ENCODE results near the gene RCL1.

Gene RCL1

DNA sequence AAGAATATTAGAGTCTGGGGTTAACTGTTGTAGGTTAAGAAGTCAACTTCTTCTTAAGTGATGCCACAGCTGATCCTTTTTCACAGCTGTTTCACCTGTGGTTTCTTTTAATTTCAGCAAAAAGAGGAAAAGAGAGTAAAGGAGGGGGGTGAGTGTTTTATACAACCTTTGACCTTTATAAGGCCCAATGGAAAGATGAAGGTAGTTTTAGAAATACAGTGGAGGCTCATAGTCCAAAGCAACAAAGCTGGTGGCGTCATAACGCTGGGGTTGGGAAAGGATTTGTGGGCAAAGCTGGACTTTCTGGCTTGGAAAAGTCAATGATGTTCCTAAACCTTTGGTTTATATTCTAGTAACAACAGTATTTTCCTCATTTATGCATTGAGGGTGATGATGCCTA, 49.5 kb downstream of the RCL1 start:
- TF ChIP-seq RARB (CRISPR knock-in tag; IDR thresholded peaks at IDR 0.05) (no peak), ESRRG (CRISPR knock-in tag; IDR thresholded peaks at IDR 0.05) (no peak), BACH2 (CRISPR knock-in tag; IDR thresholded peaks at IDR 0.05; ENCODE audit: borderline replicate concordance) (no peak), ZNF8 (CRISPR knock-in tag; IDR thresholded peaks at IDR 0.05) (no peak), CSRNP3 (CRISPR knock-in tag; IDR thresholded peaks at IDR 0.05) (no peak), OSR1 (CRISPR knock-in tag; IDR thresholded peaks at IDR 0.05) (no peak), TOX (CRISPR knock-in tag; IDR thresholded peaks at IDR 0.05; ENCODE audit: borderline replicate concordance) (no peak)
- TF ChIP-seq, protein P1, sequence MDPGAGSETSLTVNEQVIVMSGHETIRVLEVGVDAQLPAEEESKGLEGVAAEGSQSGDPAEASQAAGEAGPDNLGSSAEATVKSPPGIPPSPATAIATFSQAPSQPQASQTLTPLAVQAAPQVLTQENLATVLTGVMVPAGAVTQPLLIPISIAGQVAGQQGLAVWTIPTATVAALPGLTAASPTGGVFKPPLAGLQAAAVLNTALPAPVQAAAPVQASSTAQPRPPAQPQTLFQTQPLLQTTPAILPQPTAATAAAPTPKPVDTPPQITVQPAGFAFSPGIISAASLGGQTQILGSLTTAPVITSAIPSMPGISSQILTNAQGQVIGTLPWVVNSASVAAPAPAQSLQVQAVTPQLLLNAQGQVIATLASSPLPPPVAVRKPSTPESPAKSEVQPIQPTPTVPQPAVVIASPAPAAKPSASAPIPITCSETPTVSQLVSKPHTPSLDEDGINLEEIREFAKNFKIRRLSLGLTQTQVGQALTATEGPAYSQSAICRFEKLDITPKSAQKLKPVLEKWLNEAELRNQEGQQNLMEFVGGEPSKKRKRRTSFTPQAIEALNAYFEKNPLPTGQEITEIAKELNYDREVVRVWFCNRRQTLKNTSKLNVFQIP (CRISPR knock-in tag; IDR thresholded peaks at IDR 0.05; ENCODE audit: borderline replicate concordance, low read depth): no peak
- ATAC-seq: no peak

GRCh38 chr9:4842734-4843133, 50.0 kb downstream of the RCL1 start:
- TF ChIP-seq SNAI2 (CRISPR knock-in tag; IDR thresholded peaks at IDR 0.05) (no peak), OSR1 (CRISPR knock-in tag; IDR thresholded peaks at IDR 0.05) (no peak), ZNF8 (CRISPR knock-in tag; IDR thresholded peaks at IDR 0.05) (no peak), ISL1 (CRISPR knock-in tag; IDR thresholded peaks at IDR 0.05) (no peak), ZNF70 (CRISPR knock-in tag; IDR thresholded peaks at IDR 0.05) (no peak), TCF4 (CRISPR knock-in tag; IDR thresholded peaks at IDR 0.05; ENCODE audit: borderline replicate concordance) (no peak)
- TF ChIP-seq, protein P2, sequence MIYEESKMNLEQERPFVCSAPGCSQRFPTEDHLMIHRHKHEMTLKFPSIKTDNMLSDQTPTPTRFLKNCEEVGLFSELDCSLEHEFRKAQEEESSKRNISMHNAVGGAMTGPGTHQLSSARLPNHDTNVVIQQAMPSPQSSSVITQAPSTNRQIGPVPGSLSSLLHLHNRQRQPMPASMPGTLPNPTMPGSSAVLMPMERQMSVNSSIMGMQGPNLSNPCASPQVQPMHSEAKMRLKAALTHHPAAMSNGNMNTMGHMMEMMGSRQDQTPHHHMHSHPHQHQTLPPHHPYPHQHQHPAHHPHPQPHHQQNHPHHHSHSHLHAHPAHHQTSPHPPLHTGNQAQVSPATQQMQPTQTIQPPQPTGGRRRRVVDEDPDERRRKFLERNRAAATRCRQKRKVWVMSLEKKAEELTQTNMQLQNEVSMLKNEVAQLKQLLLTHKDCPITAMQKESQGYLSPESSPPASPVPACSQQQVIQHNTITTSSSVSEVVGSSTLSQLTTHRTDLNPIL (CRISPR knock-in tag; IDR thresholded peaks at IDR 0.05; ENCODE audit: low read depth): no peak
- ATAC-seq: no peak

GRCh38 chr9:4844056-4844838, 51.5 kb downstream of the RCL1 start:
- no peak for ATAC-seq
- no peak for TF ChIP-seq TOX (CRISPR knock-in tag; IDR thresholded peaks at IDR 0.05; ENCODE audit: borderline replicate concordance)
- TF ChIP-seq OSR1 (CRISPR knock-in tag; IDR thresholded peaks at IDR 0.05): no peak
- no peak for TF ChIP-seq RARB (CRISPR knock-in tag; IDR thresholded peaks at IDR 0.05)
- TF ChIP-seq ZNF70 (CRISPR knock-in tag; IDR thresholded peaks at IDR 0.05): no peak
- TF ChIP-seq, protein P2 (CRISPR knock-in tag; IDR thresholded peaks at IDR 0.05; ENCODE audit: low read depth): no peak

DNA sequence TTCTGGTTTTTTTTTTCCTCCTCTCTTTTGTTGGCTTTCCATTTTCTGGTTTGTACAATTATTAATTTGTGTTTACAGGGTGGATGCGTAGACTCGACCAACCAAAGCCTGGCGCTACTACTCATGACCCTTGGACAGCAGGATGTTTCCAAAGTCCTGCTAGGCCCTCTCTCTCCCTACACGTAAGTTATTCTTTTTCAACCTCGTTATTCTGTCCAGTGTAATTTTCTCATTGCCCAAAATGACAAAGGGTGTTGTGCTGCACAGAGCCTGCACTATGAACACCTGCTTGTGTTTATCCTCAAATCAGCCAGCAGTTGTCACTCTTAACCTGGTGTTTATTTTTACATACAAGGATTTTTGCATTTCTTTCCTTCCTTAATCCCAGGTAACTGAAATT, 56.6 kb downstream of the RCL1 start:
- TF ChIP-seq ZC3H10 (CRISPR knock-in tag; IDR thresholded peaks at IDR 0.05): no peak
- TF ChIP-seq, protein P2 (CRISPR knock-in tag; IDR thresholded peaks at IDR 0.05; ENCODE audit: low read depth): no peak
- no peak for TF ChIP-seq ARNTL (CRISPR knock-in tag; IDR thresholded peaks at IDR 0.05; ENCODE audit: borderline replicate concordance, low read depth)
- TF ChIP-seq ZNF70 (CRISPR knock-in tag; IDR thresholded peaks at IDR 0.05): no peak
- TF ChIP-seq RARB (CRISPR knock-in tag; IDR thresholded peaks at IDR 0.05): no peak
- no peak for TF ChIP-seq ESRRG (CRISPR knock-in tag; IDR thresholded peaks at IDR 0.05)
- no peak for TF ChIP-seq SNAI2 (CRISPR knock-in tag; IDR thresholded peaks at IDR 0.05)
- TF ChIP-seq ISL1 (CRISPR knock-in tag; IDR thresholded peaks at IDR 0.05): no peak
- no peak for TF ChIP-seq CSDC2 (CRISPR knock-in tag; IDR thresholded peaks at IDR 0.05)
- TF ChIP-seq, protein P3, sequence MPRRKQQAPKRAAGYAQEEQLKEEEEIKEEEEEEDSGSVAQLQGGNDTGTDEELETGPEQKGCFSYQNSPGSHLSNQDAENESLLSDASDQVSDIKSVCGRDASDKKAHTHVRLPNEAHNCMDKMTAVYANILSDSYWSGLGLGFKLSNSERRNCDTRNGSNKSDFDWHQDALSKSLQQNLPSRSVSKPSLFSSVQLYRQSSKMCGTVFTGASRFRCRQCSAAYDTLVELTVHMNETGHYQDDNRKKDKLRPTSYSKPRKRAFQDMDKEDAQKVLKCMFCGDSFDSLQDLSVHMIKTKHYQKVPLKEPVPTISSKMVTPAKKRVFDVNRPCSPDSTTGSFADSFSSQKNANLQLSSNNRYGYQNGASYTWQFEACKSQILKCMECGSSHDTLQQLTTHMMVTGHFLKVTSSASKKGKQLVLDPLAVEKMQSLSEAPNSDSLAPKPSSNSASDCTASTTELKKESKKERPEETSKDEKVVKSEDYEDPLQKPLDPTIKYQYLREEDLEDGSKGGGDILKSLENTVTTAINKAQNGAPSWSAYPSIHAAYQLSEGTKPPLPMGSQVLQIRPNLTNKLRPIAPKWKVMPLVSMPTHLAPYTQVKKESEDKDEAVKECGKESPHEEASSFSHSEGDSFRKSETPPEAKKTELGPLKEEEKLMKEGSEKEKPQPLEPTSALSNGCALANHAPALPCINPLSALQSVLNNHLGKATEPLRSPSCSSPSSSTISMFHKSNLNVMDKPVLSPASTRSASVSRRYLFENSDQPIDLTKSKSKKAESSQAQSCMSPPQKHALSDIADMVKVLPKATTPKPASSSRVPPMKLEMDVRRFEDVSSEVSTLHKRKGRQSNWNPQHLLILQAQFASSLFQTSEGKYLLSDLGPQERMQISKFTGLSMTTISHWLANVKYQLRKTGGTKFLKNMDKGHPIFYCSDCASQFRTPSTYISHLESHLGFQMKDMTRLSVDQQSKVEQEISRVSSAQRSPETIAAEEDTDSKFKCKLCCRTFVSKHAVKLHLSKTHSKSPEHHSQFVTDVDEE (CRISPR knock-in tag; IDR thresholded peaks at IDR 0.05): no peak
- TF ChIP-seq ZNF8 (CRISPR knock-in tag; IDR thresholded peaks at IDR 0.05): no peak
- no peak for TF ChIP-seq CSRNP3 (CRISPR knock-in tag; IDR thresholded peaks at IDR 0.05)
- TF ChIP-seq PPARA (CRISPR knock-in tag; IDR thresholded peaks at IDR 0.05; ENCODE audit: borderline replicate concordance): no peak
- no peak for TF ChIP-seq BACH2 (CRISPR knock-in tag; IDR thresholded peaks at IDR 0.05; ENCODE audit: borderline replicate concordance)
- no peak for ATAC-seq
